ENCODE results near the gene DNAI2. TPM values are rescaled to one million over a fixed set of nuclear protein-coding genes. Genes with fewer than 3 reads are reported as not detected.

The DNAI2 gene
- total RNA-seq, 2 experiments from 2014 or later, result 0.45 to 0.47 TPM

GRCh38 chr17:74362810-74363498 lies 88.9 kb downstream of the DNAI2 start:
- ATAC-seq (no peak), DNase-seq (no peak)
- H3K36me3 Mint-ChIP-seq (ENCODE audit: low read depth), result no peaks in the 10 kb centered on the region
- H3K27me3 Mint-ChIP-seq, result peaks cover 18% of the 10 kb centered on the region
- POLR2A ChIA-PET, result no interaction called here
- intact Hi-C loops (cut with micrococcal nuclease), result no loop called here
- no peak overlapping the region for H3K4me3 Mint-ChIP-seq
- CTCF ChIA-PET, result interaction anchor here (0.6 to 5.8 kb wide), 10 partner anchors 11 to 185 kb away, joined by 3 to 55 read pairs (median 5); no protein-coding TSS in a partner anchor
- no peaks in the 10 kb centered on the region for H3K9me3 Mint-ChIP-seq
- TF ChIP-seq CTCF (IDR thresholded peaks at IDR 0.05), result no peak
- H3K4me1 Mint-ChIP-seq (ENCODE audit: low read depth), result no peaks in the 10 kb centered on the region
- no peak overlapping the region for H3K27ac Mint-ChIP-seq

Other genes with a start within 250 kb of the DNAI2 start
- gene RPL38, start 70.6 kb upstream of the DNAI2 start, total RNA-seq, result 1,000 to 10,000 TPM; 1,500 to 1,574 TPM
- 1 to 10 TPM; 3.4 to 4.9 TPM for gene TTYH2, start 60.7 kb upstream of the DNAI2 start, total RNA-seq
- under 1 TPM; 0.11 to 0.18 TPM for gene KIF19, start 52.0 kb downstream of the DNAI2 start, total RNA-seq
- gene BTBD17, start 87.6 kb downstream of the DNAI2 start, total RNA-seq, result not detected
- gene GPR142, start 93.3 kb downstream of the DNAI2 start, total RNA-seq, result not detected
- gene GPRC5C, start 157.9 kb downstream of the DNAI2 start, total RNA-seq, result 1 to 10 TPM; 1.2 to 2.0 TPM
- 1 to 10 TPM; 2.2 to 2.4 TPM for gene CD300A, start 192.4 kb downstream of the DNAI2 start, total RNA-seq